ENCODE measurements around the gene CHPF2.

The CHPF2 gene

GRCh38 chr7:151248346-151249033 is 16.2 kb downstream of the CHPF2 start, which contains the start of gene SMARCD3:
Gene SMARCD3 (minus strand): TSS chr7:151248694. CDS start chr7:151248562, 132 bp downstream.
- peak; percentile 51 for DNase-seq

GRCh38 chr7:151249034-151249731 is 16.9 kb downstream of the CHPF2 start:
- DNase-seq, result peak; percentile 53

DNA sequence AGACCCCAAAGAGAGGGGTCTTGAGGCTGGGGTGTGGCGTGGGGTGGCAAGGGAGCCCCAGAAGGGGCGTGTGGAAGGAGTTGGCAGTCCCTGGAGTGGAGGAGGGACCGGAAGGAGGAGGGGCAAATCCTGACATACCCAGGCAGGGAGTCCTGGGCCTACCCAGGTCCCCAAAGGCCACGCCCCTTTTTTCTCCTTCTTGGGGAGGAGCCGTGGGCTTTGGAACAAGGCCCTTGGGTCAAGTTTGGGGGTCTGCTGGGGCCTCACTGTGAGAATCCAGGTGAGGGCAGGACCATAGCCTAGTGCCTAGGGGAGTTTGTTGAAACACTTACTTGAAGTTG is 17.4 kb downstream of the CHPF2 start:
- no peak for DNase-seq

- no peak for DNase-seq
These were observed 18.2 kb downstream of the CHPF2 start for GRCh38 chr7:151250181-151251132.

- no peak for DNase-seq
These were observed 19.0 kb downstream of the CHPF2 start for GRCh38 chr7:151251328-151251688.

DNA sequence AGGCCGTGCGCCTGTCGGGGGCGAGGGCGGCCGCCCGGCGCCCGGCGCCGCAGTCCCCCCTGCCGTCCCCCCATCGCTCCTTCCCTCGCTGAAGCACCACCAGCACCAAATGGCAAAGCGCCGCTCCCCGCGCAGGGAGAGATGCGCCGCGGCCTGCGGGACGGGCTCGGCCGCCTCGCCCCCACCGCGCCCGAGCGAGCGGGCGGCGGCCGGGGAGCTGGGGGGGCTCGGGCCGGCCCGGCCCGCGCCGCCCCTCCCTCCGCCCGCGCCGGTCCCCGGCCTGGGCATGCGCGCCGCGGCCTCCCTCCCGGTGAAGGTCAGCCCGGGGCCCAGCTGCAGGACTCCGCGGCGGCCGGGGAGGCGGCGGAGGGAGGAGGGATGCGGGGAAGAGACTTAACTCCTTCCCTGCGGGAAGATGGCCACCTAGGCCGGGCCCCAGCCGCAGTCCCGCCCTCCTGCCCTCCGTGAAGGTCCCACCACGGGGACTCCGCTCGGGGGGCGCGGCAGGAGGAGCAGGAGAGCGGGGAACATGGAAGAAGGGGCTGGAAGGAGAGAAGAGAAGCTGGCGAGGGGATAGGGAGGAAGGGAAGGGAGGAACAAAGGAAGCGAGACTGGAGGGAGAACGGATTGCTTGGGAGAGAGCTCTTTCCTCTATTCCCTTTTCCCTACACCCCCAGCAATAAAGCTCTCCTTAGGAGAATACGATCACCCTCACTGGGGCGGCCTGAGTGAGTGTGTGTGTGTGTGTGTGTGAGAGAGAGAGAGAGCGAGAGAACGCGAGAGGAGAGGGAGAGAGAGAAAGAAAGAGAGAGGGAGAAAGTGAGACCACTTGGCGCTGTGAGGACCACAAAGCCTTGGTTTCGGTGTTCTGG is 19.6 kb downstream of the CHPF2 start:
- peak; percentile 35 for DNase-seq

DNA sequence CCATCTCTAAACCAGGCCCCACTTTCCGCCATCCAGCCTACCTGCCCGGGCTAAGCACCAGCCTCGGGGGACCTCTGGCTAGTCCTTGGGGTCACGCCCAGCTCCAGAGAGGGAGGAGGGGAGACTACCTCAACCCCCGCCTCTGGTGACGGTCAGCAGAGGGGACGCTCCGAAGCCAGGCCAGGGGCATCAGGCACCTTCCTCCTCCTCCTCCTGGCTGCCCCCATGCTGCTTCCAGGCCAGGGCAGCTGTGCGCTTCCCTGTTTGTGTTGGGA is 20.2 kb downstream of the CHPF2 start:
- DNase-seq, result no peak

DNA sequence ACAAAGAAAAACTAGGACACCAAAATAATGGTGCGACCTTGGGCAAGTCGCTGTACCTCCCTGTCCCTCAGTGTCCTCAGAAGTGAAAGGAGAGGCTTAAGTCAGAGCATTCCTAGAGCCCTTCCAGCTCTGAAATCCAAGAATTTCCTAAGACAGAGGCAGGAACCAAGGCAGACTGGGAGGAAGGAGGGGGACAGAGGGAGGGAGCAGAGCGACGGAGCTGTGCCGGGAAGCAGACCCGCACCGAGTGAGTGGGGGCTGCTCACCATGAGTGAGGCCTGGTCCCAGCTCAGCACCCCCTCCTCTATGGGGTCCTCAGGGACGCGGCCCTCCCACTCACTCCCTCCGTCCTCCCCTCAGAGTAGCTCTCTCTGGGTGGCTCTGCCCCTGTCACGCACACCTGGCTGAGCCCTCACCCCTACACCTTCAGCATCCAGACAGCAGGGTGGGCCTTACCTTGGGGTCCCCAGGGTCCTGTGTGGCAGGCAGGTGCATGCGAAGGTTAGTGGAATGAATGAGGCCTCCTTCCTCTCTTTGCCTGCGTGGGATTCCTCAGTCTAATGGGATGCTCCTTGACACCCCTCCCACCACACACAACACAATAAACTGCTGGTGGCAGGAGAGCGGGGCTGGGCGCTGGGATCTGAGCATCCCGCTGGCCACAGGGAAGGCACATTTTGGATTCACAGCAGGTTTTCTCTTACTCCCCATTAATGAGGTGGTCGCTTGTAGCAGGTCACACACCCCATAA is 20.9 kb downstream of the CHPF2 start:
- no peak for DNase-seq

DNA sequence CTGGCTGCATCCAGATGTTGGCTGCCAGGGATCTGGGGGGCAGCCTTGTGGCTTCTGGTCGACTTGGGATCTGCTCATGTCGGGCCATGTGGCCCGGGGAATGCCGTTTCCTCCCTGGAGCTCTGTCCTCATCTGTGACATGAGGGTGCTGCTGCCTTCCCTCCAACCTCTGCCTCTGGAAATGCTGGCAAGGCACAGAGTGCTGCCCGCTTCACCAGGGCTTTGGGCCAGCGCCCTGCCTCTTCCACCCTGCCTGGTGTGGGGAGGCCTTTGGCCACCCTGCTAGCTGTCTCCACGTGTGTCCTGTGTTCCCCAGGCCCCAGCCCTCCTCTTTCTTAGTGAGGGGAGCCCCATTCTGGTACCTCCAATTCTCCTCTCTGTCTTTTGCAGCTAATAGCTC is 22.0 kb downstream of the CHPF2 start:
- DNase-seq, result no peak

GRCh38 chr7:151254851-151255250 is 22.6 kb downstream of the CHPF2 start:
- DNase-seq, result no peak

- no peak for DNase-seq
These were observed 23.1 kb downstream of the CHPF2 start for GRCh38 chr7:151255390-151255789.

DNA sequence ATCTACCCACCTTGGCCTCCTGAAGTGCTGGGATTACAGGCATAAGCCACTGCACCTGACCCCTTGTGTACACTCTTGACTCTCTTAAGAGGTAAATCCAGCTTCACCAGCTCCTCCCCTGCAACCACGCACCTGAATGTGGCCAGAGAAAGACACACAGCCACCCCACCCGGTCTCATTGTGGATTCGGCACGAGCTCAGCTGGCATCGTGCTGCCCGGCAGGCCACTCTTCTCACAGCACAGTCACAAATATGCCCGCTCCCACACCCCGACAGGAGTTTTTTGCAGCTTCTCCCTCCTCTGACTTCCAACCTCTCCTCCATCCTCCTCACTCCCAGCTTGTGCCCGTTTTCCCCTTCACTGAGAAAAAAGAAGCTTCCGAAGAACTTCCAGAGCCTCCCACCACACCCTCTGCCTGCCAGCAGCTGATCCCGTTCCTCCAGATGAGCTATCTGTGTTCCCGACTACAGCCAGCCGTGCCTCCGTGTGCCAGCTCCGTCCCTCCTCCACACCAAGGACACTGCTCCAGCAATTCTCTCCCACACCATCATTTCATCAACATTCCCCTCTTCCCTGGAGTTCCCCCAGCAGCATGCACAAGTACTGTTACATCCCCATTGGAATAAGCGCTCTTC is 24.2 kb downstream of the CHPF2 start:
- no peak for DNase-seq

DNA sequence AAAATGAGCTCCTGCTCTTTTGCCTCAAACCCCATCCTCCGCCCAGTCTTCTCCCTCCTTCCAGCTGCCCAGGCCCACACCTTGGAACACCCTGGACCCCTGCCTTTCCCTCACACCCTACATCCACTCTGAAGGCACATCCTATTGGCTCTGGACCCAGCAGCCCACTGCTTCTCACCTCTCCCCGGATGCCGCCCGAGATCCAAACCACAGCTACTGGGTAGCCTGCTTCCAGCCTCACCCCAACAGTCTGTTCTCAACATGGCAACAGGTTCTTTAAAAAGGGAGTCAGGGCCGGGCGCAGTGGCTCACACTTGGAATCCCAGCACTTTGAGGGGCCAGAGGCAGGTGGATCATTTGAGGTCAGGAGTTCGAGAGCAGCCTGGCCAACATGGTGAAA is 25.7 kb downstream of the CHPF2 start:
- DNase-seq, result no peak

DNA sequence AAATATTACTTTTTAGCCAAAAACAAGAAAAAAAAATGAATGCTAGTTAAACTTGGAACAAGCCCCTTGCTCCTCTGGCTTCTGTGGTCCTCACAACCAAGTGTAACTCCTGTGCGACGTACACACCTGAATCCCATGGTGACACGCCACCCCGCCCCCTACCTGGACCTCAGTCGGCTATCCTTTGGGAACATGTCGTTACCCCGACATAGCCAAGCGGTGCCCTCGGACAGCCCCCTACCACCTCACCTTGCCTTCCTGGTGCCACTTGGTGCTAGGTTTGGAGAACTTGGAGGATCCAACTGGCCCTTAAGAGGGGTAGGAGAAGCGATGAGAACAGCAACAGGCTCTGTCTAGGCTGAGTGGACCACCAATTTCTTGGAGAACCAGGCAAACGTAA is 28.2 kb downstream of the CHPF2 start:
- no peak for DNase-seq

DNA sequence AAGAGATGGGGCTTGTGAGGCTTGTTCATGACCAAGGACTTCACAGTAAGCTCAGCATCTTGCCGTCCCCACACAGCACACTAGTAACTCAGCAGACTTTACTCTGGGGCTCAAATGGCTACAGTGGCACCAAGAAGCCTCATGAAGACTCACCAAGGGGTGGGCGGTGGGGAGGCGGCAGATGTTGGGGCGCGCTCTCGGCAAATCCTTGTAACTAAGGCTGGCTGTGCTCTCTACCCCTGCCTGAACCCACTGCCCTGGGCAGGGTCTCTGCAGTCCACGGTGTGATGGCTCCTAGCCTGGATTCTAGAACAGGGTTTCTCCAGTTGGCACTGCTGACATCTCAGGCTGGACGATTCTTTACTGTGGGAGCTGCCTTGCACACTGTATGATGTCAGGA is 28.6 kb downstream of the CHPF2 start:
- DNase-seq, result no peak

DNA sequence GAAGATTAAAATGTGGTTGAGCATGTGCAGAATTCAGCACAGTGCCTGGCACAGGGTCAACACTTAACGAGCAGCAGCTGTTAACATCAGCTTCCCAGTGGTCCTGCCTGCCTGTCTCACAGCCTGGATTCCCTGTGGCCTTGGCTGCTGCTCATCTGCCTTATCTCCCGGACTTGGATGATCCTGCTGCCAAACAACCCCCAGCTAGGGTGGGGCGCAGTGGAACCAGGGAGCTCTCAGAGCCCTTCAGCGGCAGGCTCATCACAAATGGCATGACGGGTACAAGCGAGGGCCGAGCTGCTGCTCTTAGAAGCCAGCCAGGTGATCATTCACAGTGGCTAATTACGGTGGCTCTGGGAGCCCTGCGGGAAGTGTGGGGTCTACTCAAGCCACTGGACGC is 29.2 kb downstream of the CHPF2 start:
- no peak for DNase-seq

GRCh38 chr7:151264615-151265014 is 32.3 kb downstream of the CHPF2 start:
- no peak for DNase-seq

DNA sequence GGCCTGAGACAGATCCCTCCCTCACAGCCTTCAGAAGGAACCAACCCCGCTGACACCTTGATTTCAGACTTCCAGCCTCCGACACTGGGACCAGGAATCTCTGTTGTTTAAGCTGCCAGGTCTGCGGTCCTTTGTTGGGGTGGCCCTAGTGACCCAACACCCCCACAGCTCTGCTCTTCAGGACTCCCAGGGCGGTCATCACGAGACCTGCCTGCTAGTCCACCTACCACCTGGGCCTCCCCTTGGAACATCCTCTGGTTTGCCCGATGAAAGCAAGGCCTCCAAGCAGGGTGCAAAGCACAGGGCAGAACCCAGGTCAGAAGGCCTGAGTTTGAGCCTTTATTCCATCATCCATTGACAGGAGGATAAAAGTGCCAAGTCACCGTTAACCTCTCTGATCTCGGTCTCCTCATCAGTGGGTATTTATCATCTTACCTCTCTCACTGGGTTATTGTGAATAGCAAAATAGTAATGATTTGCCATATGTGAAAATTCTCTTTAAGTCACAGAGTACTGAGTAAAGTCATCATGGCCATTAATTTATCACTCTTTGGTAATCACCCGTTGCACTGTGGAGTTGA is 33.2 kb downstream of the CHPF2 start:
- no peak for DNase-seq

DNA sequence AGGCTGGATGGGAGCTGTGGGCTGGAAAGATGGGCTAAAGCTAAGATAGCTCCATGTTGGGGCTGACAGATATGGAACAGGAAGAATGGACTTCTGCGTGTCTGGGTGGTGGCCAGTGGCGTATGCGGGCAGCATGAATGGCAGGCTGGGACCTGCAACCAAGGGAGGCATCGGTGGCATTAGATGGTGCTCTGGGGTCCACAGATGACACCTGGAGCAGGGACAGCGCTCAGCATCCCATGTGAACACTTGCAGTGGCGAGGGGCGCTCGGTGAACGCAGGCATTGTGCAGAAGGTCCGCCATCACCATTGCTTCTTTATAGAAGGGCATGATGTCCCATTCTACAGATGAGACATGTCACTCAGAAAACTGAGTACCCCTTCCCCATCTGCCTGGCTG is 37.2 kb downstream of the CHPF2 start:
- no peak for DNase-seq

GRCh38 chr7:151271699-151272355 is 39.5 kb downstream of the CHPF2 start:
- no peak for DNase-seq

- DNase-seq, result no peak
These were observed 40.1 kb downstream of the CHPF2 start for GRCh38 chr7:151272405-151272804.

All from activated naive CD4-positive, alpha-beta T cell treated with Interleukin-2 at 50 U/mL for 16 hours (primary cell).